Measurements from ENCODE around the gene ICE2. TPM values are rescaled to one million over a fixed set of nuclear protein-coding genes. Genes with fewer than 3 reads are reported as not detected.

ICE2 gene
- total and polyA plus RNA-seq, 2 experiments from 2014 or later = 64.2 to 64.3 TPM

DNA sequence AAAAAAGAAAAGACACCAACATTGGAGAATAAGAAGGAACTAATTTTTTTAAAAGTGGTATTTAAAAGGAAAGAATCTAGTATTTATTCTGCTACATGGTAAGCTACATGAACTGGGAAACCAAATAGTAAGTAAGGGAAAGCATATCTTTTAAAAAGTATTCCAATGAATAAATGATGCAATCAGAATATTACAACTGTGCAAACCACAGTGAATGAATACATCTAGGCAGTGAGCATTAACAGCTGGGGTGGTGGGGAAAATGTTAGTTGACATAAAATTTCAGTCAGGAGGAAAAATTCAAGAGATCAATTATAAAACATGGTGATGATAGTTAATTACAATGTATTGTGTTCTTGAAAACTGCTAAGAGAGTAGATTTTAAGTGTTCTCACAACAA is 16.9 kb downstream of the ICE2 start:
- H3K4me1 ChIP-seq (ENCODE audit: insufficient read depth) = no peaks in the 10 kb centered on the region
- no peaks in the 10 kb centered on the region for H3K9me2 ChIP-seq (ENCODE audit: insufficient read depth)
- Mint-ChIP-seq H3K4me1 (no peaks in the 10 kb centered on the region; the same call in 2 of the 3 replicates), H3K27me3 (ENCODE audit: insufficient read depth, low read depth, poor library complexity) (no peaks in the 10 kb centered on the region), H3K27ac (0 out of 2 replicates have a peak overlapping the region, but pooled peaks have one; percentile 9), H3K4me3 (no peak overlapping the region), H3K9me3 (no peaks in the 10 kb centered on the region), H3K36me3 (ENCODE audit: low read depth) (peaks cover 21% of the 10 kb centered on the region; the same call in 2 of the 3 replicates)
- H3K27ac ChIP-seq (ENCODE audit: low read depth) = no peak overlapping the region
- H3F3A ChIP-seq (replicated peaks; ENCODE audit: low read depth) = no peaks in the 10 kb centered on the region
- H4K20me1 ChIP-seq (replicated peaks; ENCODE audit: insufficient read depth) = 0 out of 2 replicates have a peak, but pooled peaks cover 2% of the 10 kb centered on the region
- H3K79me2 ChIP-seq (replicated peaks; ENCODE audit: insufficient read depth) = no peaks in the 10 kb centered on the region
- H3K36me3 ChIP-seq (ENCODE audit: insufficient read depth) = no peaks in the 10 kb centered on the region; the same call in 1 of the 2 replicates
- DNase-seq (ENCODE audit: low spot score) (no peak), ATAC-seq (no peak)
- no peak for TF ChIP-seq JUNB (IDR thresholded peaks at IDR 0.05; ENCODE audit: unreplicated experiment)
- TF ChIP-seq, protein P1, sequence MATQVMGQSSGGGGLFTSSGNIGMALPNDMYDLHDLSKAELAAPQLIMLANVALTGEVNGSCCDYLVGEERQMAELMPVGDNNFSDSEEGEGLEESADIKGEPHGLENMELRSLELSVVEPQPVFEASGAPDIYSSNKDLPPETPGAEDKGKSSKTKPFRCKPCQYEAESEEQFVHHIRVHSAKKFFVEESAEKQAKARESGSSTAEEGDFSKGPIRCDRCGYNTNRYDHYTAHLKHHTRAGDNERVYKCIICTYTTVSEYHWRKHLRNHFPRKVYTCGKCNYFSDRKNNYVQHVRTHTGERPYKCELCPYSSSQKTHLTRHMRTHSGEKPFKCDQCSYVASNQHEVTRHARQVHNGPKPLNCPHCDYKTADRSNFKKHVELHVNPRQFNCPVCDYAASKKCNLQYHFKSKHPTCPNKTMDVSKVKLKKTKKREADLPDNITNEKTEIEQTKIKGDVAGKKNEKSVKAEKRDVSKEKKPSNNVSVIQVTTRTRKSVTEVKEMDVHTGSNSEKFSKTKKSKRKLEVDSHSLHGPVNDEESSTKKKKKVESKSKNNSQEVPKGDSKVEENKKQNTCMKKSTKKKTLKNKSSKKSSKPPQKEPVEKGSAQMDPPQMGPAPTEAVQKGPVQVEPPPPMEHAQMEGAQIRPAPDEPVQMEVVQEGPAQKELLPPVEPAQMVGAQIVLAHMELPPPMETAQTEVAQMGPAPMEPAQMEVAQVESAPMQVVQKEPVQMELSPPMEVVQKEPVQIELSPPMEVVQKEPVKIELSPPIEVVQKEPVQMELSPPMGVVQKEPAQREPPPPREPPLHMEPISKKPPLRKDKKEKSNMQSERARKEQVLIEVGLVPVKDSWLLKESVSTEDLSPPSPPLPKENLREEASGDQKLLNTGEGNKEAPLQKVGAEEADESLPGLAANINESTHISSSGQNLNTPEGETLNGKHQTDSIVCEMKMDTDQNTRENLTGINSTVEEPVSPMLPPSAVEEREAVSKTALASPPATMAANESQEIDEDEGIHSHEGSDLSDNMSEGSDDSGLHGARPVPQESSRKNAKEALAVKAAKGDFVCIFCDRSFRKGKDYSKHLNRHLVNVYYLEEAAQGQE (IDR thresholded peaks at IDR 0.05; ENCODE audit: unreplicated experiment) = no peak
- TF ChIP-seq, protein P2, sequence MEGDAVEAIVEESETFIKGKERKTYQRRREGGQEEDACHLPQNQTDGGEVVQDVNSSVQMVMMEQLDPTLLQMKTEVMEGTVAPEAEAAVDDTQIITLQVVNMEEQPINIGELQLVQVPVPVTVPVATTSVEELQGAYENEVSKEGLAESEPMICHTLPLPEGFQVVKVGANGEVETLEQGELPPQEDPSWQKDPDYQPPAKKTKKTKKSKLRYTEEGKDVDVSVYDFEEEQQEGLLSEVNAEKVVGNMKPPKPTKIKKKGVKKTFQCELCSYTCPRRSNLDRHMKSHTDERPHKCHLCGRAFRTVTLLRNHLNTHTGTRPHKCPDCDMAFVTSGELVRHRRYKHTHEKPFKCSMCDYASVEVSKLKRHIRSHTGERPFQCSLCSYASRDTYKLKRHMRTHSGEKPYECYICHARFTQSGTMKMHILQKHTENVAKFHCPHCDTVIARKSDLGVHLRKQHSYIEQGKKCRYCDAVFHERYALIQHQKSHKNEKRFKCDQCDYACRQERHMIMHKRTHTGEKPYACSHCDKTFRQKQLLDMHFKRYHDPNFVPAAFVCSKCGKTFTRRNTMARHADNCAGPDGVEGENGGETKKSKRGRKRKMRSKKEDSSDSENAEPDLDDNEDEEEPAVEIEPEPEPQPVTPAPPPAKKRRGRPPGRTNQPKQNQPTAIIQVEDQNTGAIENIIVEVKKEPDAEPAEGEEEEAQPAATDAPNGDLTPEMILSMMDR (conservative IDR thresholded peaks at IDR 0.05; ENCODE audit: low read depth in 2 of 2) = no peak
- TF ChIP-seq, protein P3, sequence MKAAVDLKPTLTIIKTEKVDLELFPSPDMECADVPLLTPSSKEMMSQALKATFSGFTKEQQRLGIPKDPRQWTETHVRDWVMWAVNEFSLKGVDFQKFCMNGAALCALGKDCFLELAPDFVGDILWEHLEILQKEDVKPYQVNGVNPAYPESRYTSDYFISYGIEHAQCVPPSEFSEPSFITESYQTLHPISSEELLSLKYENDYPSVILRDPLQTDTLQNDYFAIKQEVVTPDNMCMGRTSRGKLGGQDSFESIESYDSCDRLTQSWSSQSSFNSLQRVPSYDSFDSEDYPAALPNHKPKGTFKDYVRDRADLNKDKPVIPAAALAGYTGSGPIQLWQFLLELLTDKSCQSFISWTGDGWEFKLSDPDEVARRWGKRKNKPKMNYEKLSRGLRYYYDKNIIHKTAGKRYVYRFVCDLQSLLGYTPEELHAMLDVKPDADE (IDR thresholded peaks at IDR 0.05) = no peak
- TF ChIP-seq CREB1 (CRISPR knock-in tag; IDR thresholded peaks at IDR 0.05; ENCODE audit: low read depth) = no peak
- no peak for TF ChIP-seq STAT1 (IDR thresholded peaks at IDR 0.05; ENCODE audit: unreplicated experiment)
- no peak for TF ChIP-seq ZNF462 (CRISPR knock-in tag; IDR thresholded peaks at IDR 0.05)
- no peak for TF ChIP-seq ZNF114 (CRISPR knock-in tag; IDR thresholded peaks at IDR 0.05)
- H3K4me2 ChIP-seq = no peak overlapping the region
- no peaks in the 10 kb centered on the region for H3K27me3 ChIP-seq (ENCODE audit: insufficient read depth)
- no peak overlapping the region for H2AFZ ChIP-seq
- no peak overlapping the region for H3K4me3 ChIP-seq

Data from GM23338 (cell line).